ENCODE measurements around the gene CAMSAP1.
"Not testable (repeated sequence)": the region's sequence is repeated elsewhere in the genome, so short reads cannot be mapped to it uniquely, and the experiment has no call there.

The CAMSAP1 gene

DNA sequence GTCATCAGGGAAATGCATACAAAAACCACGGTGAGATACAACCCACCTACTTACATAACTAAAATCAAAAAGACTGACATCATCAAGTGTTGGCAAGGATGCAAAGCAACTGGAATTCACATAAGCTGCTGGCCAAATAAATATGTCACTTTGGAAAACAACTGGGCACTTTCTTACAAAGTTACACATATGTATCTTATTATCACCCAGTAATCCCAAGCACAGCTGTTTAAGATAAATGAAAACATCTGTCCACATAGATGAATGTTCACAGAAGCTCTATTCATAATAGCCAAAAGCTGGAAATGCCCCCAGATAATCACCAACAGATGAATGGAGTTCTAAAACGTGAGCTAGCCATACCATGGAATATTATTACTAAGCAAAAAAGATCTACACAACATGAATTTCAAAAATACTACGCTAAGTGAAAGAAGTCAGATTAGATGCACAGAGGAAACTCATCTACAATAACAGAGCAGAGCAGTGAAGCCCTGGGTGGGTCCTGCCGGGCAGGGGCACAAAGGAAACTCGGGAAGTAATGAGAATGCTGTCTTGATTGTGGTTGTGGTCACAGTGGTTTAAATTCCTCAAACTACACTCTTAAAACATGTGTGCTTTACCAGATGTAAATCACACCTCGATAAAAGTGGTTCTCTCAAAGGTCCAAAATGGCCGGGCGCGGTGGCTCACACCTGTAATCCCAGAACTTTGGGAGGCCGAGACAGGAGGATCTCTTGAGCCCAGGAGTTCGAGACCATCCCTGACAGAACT is 8.5 kb downstream of the CAMSAP1 start:
- DNase-seq (ENCODE audit: low spot score): no peak

DNA sequence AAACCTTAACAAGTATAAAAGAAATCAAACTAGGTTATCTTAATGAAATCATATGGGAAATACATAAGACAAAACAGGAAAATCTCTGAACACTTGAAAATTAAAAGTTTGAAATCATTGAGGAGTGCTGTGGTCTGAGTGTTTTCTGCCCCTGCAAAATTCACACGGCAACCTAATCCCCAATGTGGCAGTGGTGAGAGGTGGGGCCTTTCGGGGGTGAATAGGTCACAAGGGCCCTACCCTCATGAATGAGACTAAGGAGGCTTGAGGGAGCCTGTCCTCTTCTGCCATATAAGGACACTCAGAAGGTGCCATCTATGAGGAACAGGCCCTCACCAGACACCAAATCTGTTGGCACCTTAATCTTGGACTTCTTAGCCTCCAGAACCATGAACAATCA is 10.7 kb downstream of the CAMSAP1 start:
- no peak for DNase-seq (ENCODE audit: low spot score)

DNA sequence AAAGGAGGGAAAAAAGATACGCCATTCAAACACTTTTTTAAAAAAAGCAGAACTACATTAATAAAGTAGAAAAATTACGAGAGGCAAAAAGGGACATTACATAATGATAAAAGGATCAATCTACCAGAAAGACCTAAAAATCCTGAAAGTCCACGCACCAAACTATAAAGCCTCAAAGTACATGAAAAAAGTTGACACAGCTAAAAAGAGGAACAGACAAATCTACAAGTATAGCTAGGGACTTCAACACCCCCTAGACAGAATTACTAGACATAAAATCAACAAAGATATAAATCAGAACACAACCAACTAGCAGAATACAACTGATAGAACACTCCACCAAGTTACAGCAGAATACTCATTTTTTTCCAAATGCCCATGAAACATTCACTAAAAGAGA is 11.1 kb downstream of the CAMSAP1 start:
- no peak for DNase-seq (ENCODE audit: low spot score)

DNA sequence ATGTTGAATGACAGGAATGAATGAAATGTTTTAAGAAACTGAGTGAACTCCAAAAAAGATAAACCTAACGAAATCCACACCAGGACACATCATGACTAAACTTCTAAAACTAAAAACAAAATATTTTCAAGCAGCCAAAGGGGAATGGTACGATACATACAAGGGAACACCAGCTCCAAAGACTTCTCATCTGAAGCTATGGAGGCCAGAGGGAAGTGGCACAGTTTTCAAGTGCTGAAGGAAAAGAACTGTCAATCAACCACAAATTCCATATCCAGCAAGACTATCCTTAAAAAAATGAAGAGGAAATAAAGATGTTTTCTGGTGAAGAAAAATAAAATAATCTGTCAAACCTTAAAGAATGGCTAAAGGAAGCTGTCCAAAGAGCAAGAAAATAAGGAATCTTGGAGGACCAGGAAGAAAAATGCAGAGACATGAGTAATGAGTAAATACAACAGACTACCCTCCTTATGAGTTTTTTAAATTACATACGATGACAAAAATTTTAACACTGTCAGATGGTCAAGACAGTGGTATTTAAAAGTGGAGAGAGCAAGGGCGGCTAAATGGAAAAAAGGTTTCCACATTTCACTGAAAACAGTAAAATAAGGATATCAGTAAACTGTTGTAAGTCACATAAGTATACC is 12.0 kb downstream of the CAMSAP1 start:
- no peak for DNase-seq (ENCODE audit: low spot score)

DNA sequence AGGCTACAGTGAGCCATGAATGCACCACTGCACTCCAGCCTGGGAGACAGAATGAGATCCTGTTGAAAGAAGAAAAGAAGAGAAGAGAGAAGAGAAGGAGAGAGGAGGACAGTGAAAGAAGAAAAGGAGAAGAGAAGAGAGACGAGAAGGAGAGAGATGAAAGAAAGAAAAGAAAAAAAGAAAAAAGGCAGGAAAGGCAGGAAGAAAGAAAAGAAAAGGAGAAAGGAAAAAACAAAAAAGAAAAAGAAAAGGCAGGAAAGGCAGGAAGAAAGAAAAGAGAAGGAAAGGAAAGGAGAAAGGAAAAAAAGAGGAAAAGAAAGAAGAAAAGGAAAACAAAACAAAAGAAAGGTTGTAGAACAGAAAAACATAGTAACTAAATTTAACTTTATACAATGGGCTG is 14.2 kb downstream of the CAMSAP1 start:
- no peak for DNase-seq (ENCODE audit: low spot score)

DNA sequence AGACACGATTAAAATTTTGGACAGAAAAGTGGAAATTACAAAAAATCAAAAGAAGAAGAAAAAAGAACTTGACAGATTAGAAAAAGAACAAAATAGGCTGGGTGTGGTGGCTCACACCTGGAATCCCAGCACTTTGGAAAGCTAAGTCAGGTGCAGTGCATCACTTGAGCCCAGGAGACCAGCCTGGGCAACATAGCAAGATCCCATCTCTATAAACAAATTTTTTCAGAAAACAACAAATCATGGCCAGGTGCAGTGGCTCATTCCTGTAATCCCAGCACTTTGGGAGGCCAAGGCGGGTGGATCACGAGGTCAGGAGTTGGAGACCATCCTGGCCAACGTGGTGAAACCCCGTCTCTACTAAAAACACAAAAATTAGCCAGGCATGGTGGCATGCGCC is 15.0 kb downstream of the CAMSAP1 start:
- DNase-seq (ENCODE audit: low spot score): not testable (repeated sequence)

DNA sequence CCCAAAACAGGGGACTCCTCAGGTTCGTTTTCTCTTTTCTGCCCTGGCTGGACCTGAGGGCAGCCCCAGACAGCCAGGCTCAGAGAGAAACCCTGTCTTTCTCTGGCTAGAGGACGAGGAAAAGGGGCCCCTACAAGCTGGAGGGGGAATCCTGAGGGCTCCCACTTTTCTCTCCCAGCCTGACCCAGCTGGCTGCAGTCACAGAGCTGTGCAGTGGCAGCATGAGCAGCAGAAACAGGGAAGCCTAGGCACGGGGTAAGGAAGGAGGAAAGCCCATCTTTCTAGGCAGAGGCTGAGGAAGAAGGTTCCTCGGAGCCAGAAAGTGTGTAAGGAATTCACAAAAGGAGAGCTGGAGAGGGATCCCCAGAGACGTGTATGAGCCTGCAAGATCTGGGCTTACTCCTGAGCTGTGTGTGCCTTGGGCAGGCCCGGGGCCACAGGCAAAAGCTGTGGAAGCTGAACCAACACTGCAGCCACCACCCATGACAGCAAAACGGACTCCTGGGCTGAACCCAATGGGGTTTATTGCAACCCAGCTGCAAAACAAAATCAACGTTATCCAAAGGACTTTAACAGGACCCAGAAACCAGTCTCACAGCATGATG is 16.2 kb downstream of the CAMSAP1 start:
- DNase-seq (ENCODE audit: low spot score): no peak

DNA sequence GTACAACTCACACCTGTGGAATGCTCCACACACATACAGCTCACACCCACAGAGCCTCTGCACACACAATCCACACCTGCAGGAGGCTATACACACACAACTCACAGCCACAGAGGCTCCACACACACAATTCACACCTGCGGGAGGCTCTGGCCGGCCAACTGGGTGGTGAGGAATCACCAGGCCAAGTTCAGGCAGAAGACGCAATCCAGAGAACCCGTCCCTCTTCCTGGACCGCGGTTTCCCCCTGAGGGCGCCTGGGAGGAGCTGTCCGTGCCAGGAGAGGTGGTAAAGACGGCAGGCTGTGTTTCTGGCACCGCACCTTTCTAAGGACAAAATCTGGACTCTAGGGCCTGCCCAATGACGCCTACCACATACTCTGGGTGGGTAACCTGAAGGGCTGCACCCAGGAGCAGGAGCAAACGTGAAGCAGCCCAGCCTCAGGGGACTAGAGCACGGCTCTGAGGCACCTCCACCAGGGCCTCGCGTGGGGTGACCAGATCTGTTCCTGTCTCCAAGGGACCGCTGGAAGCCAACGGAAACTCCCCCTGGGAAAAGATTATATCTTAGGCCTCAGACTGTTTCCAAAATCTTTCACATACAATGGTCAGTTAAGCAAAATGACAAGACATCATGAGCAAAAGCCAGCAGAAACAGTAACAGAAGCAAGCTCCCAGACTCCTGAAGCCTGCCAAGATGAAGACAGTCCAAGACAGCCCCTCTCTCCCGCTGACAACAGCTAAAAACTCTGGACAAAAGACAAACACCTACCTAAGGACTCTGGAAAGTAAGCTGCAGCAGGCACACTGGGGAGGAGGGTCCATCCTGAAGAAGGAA is 16.9 kb downstream of the CAMSAP1 start:
- DNase-seq (ENCODE audit: low spot score): no peak

DNA sequence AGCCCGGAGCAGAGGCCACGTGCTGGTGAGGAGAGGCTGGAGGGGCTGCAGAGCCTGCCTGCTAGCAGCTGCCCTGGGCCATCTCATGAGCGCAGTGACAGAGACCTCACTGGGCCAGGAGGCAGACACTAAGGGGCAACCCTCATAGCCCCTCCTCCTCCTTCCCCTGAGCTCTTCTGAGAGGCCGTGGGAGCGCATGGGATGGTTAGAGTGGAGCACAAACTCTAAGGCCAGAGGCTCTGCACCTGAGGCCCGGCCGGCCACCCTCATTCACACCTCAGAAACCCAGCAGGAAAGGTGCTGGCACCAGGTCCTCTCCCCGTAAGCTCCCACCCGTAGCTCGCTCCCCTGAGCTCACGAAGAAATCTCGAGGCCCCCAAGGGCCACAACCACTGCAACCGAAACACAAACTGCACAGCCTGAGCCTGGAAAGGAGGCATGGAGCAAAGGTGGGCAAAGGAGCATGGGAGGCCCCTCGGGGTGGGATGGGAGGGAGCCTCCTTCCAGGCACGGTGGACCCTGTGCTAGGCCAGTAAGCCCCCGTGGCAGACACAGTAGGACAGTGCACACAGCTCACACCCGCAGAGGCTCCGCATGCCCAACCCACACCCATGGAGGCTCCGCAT is 17.7 kb downstream of the CAMSAP1 start:
- no peak for DNase-seq (ENCODE audit: low spot score)

DNA sequence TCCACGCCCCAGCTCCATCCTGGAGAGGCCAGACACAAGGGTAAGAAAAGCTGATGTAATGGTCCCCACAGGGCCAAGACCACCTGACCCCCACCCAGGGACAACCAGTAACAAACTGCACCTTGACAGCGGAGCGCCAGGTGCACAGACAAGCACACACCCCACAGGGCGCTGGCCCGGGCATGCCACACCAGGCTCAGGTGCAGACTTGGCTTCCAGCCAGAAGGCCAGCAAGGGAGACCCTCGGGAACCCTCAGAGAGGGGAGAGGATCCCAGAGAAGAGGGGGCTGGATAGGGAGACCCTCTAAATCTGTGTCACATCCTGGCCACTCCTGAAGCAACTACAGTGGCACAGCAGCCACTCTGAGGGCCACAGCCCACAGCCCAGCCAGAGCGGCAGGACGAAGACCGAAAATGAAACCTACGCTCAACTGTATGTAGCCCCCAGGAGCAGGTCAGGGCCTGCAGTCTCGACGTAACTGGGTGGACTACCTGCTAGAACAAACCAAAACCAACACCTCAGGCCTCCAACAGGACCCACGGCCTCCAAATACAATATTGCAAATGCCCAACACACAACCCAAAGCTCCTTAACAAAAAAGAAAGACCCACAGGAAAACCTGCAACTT is 18.5 kb downstream of the CAMSAP1 start:
- no peak for DNase-seq (ENCODE audit: low spot score)

DNA sequence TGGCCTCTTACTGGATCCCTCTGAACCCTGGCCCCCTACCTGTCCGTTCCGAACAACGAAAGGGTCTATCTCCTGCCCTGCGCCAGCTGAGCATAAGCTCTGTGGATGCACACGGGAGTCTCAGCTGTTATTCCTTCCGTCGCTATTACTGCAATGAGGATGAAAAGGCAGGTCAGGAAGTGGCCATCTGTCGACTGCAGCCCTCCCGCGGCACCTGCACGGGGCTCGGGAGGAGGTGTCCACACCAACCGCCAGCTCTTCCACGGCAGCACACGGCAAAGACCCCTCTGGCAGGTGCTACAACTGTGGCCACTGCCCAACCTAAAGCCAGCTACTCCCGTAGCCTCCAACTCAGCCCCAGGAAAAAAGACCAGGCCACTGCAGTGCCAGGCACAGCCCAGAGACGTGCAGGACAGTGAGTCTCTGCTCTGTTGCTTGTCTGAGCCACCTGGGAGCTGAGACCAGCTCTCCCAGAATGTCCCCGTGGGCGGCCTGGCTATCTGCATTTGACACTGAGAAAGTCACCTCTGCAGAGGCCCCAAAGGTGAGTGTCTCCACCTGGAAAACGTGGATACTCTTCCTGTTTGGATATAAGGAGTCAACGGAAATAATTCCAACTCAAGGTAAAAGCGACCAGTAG is 19.1 kb downstream of the CAMSAP1 start:
- no peak for DNase-seq (ENCODE audit: low spot score)

DNA sequence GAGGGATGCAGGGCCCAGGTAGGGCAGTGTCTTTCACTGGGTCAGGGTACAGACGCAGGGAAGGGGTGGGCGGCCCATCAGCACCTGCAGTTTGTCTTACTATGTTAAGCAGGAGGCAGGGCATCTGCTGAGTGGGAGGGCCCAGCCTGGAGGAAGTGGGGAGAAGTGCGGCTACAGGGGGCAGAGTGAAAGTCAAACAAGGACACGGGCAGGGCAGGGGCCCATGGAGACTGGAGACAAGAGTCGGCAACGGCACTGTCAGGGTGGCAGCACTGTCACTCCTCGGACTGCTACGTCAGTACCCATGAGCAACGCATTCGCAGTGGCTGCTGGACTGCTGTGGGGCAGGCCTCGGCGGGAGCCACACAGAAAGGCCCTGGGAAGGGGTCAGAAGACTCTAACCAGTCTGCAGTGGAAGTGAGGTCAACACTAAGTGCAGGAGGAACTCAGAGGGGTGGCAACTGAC is 19.7 kb downstream of the CAMSAP1 start:
- no peak for DNase-seq (ENCODE audit: low spot score)

DNA sequence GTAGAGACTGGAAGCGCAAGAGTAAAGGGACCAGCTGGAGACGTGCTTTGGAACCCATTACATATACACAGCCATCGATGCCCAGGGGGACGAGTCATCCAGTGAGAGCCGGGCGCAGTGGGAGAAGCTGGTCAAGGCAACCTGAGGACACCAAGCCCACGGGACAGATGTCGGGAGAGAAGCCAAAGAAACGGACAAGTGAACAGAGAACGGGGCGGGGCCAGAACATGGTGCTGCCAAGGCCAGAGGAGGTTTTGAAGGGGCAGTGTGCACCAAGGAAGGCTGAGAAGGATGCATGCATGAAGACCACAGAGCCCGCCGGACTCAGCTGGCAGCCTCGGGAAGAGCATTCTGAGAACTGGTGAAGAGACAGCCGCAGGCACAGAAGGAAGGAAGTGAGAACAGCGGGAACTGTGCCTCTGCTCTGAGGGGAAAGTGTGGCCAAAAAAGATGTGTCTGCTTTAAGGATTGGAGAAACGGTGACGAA is 20.3 kb downstream of the CAMSAP1 start:
- DNase-seq (ENCODE audit: low spot score): no peak

DNA sequence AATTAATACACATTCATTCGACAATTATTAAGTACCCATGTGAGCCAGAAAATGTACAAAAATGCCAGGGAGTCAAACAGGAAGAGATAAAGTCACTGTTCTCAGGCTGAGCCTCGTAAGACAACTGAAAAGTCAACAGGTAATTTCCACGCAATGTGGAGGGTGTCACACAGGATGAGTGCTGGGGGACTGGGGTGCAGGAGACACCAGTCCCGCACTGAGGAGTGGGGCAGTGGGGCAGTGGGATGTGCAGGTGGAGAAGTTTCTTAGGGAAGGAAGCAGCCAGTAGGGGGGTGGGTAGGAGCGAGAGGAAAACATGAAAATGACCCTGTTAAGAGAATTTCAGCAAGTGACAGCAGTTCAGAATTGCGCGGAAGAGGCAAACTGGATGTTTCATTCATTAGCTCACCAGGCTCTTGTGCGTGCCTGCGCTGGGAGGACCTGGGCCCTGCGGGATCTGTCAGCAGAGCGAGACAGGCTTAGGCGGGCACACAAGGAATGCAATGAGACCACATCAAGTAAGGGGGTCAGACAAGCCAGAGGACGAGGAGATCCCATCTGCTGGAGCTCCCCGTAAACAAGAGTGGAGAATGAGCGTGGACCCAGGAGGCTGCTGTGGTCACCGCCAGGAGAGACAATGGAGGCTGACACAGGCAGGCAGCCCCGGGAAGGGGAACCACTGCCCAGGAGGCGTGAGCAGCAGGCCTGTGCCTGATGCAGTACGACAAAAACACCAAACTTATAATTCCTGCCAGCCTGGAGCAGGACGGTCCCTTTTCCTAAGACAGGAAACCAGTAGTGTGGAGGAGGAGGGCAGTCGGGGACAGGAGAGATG is 21.0 kb downstream of the CAMSAP1 start:
- DNase-seq (ENCODE audit: low spot score): no peak

DNA sequence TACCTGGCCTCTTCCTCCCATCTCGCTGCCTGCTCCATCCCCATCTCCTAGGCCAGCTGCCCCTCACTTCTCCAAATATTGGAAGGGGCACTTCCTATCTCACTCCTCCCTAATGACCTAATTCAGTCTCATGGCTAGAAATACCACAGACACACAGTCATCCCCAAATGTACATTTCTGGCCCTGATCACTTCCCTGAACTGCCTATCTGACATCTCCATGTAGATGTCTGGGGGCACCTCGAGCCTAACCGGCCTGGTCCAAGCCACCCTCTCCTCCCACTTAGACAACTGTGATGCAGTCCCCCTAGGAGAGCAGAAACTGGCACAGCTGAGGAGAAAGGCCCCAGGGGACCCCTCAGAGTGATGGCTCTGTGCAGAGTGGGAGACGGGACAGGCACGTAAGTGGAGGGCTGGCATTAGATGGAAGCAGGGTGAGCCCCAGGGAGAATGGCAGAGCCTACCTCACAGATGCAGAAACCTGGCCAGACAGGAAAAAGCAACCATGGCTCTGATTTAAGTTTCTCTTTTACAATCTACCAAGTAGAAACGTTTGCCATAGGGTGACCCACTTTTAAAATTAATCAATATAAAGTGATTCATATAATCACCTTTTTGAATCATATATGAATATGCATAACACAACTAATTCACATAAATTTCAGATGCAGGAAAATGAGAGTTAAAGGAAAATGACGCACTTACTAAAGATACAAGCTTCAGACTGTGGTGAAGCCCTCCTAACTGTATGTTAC is 22.1 kb downstream of the CAMSAP1 start:
- DNase-seq (ENCODE audit: low spot score): no peak

DNA sequence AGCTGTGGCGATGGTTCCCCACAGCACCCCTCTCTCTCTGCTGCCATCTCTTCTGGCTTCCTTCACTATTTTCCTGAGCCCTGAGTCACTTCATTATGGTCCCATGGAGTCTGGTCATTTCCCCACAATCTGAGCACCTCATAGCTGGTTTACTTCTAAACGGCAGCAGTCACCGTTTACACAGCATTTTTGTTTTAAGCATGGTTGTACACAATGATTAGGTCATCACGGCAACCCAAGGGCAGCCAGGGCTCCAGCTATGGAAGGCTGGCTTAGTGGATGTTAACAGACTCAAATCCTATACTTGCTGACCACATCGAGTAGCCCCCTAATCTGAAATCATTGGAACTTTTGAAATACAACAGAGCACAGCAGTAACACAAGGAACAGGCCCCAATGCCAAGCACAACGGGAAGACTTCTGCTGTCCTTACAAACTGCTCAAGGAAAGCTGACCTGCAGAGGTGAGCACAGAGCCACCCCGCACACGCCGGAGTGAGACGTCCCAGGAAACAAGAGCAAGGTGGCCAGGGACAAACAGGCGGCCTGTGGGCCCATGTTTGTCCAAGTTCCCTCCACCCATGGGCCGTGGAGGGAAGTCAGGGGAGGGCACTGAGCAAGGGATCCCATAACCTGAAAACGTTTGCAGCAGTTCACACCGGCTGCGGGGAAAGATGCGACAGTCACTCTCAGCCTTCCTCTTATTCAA is 22.9 kb downstream of the CAMSAP1 start:
- DNase-seq (ENCODE audit: low spot score): no peak

DNA sequence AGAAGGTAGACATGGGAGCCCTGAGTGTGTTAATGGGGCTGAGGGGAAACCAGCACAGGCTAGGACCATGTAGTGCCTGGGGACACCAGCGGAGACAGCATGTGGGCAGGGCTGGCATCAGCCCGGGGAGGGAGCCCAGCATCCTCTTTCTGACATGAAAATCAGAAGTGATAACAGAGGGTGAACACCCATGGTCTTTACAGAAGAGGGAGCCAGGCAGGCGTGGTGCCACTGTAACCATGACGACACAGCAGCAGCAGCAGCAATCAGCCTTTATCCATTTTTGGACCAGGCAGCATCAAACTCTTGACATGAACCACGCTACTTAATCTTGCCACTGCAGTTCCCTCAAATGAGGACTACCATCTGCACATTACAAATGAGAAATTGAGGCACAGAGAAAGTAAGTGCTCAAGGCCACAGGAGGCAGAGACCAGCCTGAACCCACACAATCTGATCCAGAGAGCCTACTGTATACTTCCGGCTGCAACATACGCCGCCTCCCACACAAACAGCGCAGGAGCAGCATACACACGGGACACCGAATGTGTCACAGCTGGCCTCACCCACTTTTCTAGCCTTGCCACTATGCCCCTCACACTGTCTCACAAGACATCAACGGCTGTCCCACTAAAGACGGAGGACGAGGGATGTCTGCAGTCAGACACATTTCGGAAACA is 23.8 kb downstream of the CAMSAP1 start:
- DNase-seq (ENCODE audit: low spot score): no peak

DNA sequence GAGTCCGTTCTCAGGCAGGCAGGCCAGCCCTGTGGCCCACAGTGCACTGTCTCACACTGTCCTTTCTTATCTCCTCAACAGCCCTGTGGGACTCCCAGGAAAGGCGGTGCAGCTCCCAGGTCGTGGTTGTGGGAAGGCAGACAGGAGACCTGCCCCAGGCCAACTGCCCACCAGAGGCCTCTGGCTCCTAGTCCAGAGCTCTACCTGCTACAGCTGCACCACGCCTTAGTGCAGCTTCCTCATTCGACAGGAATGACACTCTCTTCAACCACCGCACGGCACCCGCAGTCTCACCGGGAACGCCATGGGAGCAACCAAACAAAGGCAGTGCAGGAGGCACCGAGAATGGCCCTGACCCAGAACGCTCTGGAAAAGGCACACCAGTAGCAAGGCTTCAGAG is 25.3 kb downstream of the CAMSAP1 start:
- no peak for DNase-seq (ENCODE audit: low spot score)
